ENCODE results near the gene INPP5F. TPM values are rescaled to one million over a fixed set of nuclear protein-coding genes. Genes with fewer than 3 reads are reported as not detected.

INPP5F gene
- total and polyA plus RNA-seq, 12 donors: 5.1 to 26.4 (median 10.5) TPM

DNA sequence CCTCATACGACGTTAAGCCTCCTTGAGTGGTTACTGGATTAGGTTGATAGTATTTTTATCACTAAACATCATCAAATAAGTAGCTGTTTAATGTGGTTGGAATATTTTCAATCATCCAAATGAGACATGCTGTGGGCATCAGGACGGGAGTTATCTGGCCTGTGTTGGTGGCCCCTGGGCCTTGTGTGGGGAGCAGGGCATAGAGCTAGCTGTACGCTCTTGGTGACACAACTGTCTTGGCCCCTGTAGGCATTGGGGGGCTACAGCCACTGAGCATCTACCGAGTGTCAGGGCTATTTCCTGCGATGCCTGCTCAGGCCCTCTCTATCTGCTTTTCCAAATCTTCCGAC, 46.4 kb upstream of the INPP5F start:
- intact Hi-C loops (cut with DNase I): no loop called here
- 86 to 95% (median 88%) methylated on average over 7 of the region's 7 CpGs for WGBS, 4 donors
- H3K4me3 ChIP-seq: no peak overlapping the region
- no peak for TF ChIP-seq POLR2A (IDR thresholded peaks at IDR 0.05)
- TF ChIP-seq, protein P1, sequence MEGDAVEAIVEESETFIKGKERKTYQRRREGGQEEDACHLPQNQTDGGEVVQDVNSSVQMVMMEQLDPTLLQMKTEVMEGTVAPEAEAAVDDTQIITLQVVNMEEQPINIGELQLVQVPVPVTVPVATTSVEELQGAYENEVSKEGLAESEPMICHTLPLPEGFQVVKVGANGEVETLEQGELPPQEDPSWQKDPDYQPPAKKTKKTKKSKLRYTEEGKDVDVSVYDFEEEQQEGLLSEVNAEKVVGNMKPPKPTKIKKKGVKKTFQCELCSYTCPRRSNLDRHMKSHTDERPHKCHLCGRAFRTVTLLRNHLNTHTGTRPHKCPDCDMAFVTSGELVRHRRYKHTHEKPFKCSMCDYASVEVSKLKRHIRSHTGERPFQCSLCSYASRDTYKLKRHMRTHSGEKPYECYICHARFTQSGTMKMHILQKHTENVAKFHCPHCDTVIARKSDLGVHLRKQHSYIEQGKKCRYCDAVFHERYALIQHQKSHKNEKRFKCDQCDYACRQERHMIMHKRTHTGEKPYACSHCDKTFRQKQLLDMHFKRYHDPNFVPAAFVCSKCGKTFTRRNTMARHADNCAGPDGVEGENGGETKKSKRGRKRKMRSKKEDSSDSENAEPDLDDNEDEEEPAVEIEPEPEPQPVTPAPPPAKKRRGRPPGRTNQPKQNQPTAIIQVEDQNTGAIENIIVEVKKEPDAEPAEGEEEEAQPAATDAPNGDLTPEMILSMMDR (IDR thresholded peaks at IDR 0.05): no peak
- no peak for DNase-seq
- H3K9me3 ChIP-seq (replicated peaks in 1 of 3): no peaks in the 10 kb centered on the region
- peaks cover 0 to 30% of the 10 kb centered on the region in 2 donors for H3K36me3 ChIP-seq (replicated peaks in 1 of 2)
- H3K4me1 ChIP-seq (replicated peaks in 1 of 2): peaks cover 5 to 9% of the 10 kb centered on the region in 2 donors
- H3K27me3 ChIP-seq: no peaks in the 10 kb centered on the region
- H3K27ac ChIP-seq: no peak overlapping the region

DNA sequence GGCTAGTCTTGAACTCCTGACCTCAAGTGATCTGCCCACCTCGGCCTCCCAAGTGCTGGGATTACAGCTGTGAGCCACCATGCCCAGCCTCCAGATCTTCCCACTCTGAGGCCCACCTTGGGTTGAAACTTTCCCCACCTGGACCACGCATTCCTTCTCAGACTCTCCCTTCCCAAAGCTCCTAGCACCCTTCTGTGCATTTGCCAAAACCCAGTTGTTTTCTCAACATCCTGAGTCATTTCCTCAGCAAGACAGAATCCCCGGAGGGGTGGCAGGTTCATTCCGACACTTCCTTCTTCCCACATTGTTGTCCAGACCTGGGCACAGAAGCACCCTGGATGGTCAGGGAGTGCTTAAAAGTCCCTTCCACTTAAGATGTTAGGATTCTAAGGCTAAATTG, 45.8 kb upstream of the INPP5F start:
- no peak overlapping the region for H3K4me3 ChIP-seq
- H3K9me3 ChIP-seq (replicated peaks in 1 of 3): no peaks in the 10 kb centered on the region
- TF ChIP-seq, protein P1 (IDR thresholded peaks at IDR 0.05): no peak
- no peak for TF ChIP-seq POLR2A (IDR thresholded peaks at IDR 0.05)
- 61 to 67% (median 63%) methylated on average over 4 of the region's 4 CpGs for WGBS, 4 donors
- H3K4me1 ChIP-seq (replicated peaks in 1 of 2): peaks cover 5 to 9% of the 10 kb centered on the region in 2 donors
- H3K27me3 ChIP-seq: no peaks in the 10 kb centered on the region
- intact Hi-C loops (cut with DNase I): loop anchor here in 1 of 2 donors (10.0 kb wide), 2 partner anchors 75 kb away; no protein-coding TSS in a partner anchor
- DNase-seq: no peak
- H3K36me3 ChIP-seq (replicated peaks in 1 of 2): peaks cover 0 to 25% of the 10 kb centered on the region in 2 donors
- peak overlapping the region in 1 of 5 donors; percentile 22 for H3K27ac ChIP-seq

DNA sequence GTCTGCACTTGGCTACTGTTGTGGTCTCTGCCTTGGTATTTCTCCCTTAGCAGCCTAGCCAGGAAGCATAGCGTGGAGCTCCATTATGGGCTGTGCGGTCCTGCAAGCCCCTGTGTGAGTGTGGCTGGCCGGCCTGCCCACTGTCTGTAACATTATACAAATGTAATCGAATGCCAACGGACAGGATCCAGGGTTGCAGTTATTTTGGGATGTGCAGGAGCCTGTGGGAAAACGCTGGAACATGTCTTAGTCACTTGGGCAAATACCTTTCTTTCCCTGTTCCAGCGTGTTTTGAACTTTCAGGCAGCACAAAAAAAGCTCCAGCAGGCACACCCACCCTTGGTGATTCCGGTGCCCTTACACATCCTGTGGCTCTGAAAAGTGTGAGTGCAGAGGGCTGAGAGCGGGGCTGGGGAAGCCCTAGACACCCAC, 45.2 kb upstream of the INPP5F start:
- H3K4me1 ChIP-seq (replicated peaks in 1 of 2): peaks cover 5 to 9% of the 10 kb centered on the region in 2 donors
- WGBS, 4 donors: 64 to 75% (median 72%) methylated on average over 7 to 9 of the region's 9 CpGs
- no peak for DNase-seq
- intact Hi-C loops (cut with DNase I): loop anchor here in 1 of 2 donors (10.0 kb wide), 2 partner anchors 74 to 76 kb away; no protein-coding TSS in a partner anchor
- no peak overlapping the region for H3K4me3 ChIP-seq
- TF ChIP-seq, protein P1 (IDR thresholded peaks at IDR 0.05): no peak
- no peak for TF ChIP-seq POLR2A (IDR thresholded peaks at IDR 0.05)
- H3K27ac ChIP-seq: peak overlapping the region in 1 of 5 donors; percentile 22
- H3K27me3 ChIP-seq: no peaks in the 10 kb centered on the region
- no peaks in the 10 kb centered on the region for H3K9me3 ChIP-seq (replicated peaks in 1 of 3)
- peaks cover 0 to 21% of the 10 kb centered on the region in 2 donors for H3K36me3 ChIP-seq (replicated peaks in 1 of 2)

DNA sequence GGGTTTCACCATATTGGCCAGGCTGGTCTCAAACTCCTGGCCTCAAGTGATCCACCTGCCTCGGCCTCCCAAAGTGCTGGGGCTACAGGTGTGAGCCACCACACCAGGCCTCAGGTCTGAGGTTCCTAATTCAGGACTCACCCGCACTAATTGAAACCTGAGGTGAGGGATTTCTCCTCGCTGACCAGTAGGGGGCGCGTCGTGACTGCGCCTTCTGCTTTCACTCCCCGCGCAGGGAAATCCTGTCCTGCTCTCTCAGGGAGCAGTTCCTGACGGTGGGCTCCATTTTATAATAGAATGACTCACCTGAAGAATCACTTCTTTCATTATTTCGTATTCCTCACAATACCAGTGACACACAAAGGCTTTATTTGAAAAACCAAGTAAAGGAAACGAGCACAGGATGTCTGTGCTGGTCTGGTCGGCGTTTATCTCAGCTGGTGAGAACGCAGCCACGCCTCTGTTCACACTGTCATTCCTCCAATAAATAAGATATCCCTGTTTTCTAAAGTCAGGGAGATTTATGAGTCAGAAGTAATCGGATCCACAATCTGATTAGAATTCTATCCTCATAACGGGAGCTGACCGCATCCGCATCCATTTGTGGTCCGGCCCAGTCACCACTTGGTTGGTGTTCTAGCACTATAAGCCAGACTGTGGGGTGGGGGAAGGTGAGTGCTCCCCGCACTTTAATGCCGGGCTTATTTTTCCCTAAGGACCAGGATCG, 39.2 kb upstream of the INPP5F start:
- no peak for TF ChIP-seq POLR2A (IDR thresholded peaks at IDR 0.05)
- TF ChIP-seq, protein P1 (IDR thresholded peaks at IDR 0.05): peak; percentile 87 to 98 (median 92)
- WGBS, 4 donors: 23 to 39% (median 28%) methylated on average over 20 to 24 of the region's 24 CpGs

More for the DNA sequence above, 39.2 kb upstream of the INPP5F start:
- peak overlapping the region in 2 of 5 donors; percentile 51 to 53 for H3K27ac ChIP-seq
- DNase-seq: peak; percentile 74 to 87 (median 81)
- no peaks in the 10 kb centered on the region for H3K36me3 ChIP-seq (replicated peaks in 1 of 2)
- H3K27me3 ChIP-seq: no peaks in the 10 kb centered on the region
- no peaks in the 10 kb centered on the region for H3K9me3 ChIP-seq (replicated peaks in 1 of 3)
- intact Hi-C loops (cut with DNase I): loop anchor here in 1 of 2 donors (5.0 to 10.0 kb wide), 3 partner anchors 68 to 171 kb away; no protein-coding TSS in a partner anchor
- H3K4me3 ChIP-seq: no peak overlapping the region
- H3K4me1 ChIP-seq (replicated peaks in 1 of 2): peaks cover 9 to 11% of the 10 kb centered on the region in 2 donors

Data from adrenal gland (tissue), 12 donors.